Stomach (tissue), 9 donors: ENCODE results near the gene MRPL1. TPM values are rescaled to one million over a fixed set of nuclear protein-coding genes. Genes with fewer than 3 reads are reported as not detected.

Experiments used
- DNase-seq, 2 donors: peaks; one replicate each; pipeline versions ENCODE4 v3.0.0 to v3.0.0-alpha.2; 2013 to 2019
- H3K27ac ChIP-seq, 5 donors: fragments of 200-600 bp in 4 of 5; sonication (generic) in 4 of 5; one replicate each; pipeline ENCODE4 v1.5.1; 2013 to 2019; ENCODE audit warnings: mild to moderate bottlenecking in 1 of 5, moderate library complexity in 1 of 5
- H3K27me3 ChIP-seq, 3 donors: fragments of 200-600 bp; sonication (generic); one replicate each; pipeline ENCODE4 v1.5.1; 2017 to 2019; ENCODE audit warnings: mixed run types in 1 of 3
- H3K36me3 ChIP-seq, 4 donors: fragments of 200-600 bp; sonication (generic); 1 replicate in 3 of 4; 2 replicates in 1 of 4; pipeline ENCODE4 v1.5.1; 2016 to 2019
- H3K4me1 ChIP-seq, 4 donors: fragments of 200-600 bp; sonication (generic); one replicate each; pipeline ENCODE4 v1.5.1; 2016 to 2019
- H3K4me3 ChIP-seq, 4 donors: fragments of 200-600 bp; sonication (generic) in 3 of 4; one replicate each; pipeline ENCODE4 v1.5.1; 2016 to 2019; ENCODE audit warnings: mild to moderate bottlenecking in 1 of 4
- H3K9me3 ChIP-seq, 4 donors: fragments of 200-600 bp; sonication (generic); one replicate each; pipeline ENCODE4 v1.5.1; 2016 to 2019
- CTCF ChIP-seq, 7 experiments: fragments of 450-650 bp in 4 of 7; fragments of 200-600 bp in 3 of 7; sonication (generic) in 3 of 7; IDR thresholded peaks; one replicate each; pipeline ENCODE4 v1.5.1; 2016 to 2019; ENCODE audit warnings: antibody characterized with exemption in 7 of 7, control low read depth in 2 of 7, mild to moderate bottlenecking in 1 of 7
- EP300 ChIP-seq: sonication (generic); formaldehyde crosslinking; IDR thresholded peaks from one replicate; pipeline ENCODE4 v1.6.1; 2017; ENCODE audit warnings: antibody characterized with exemption
- POLR2A ChIP-seq, 4 donors: fragments of 450-650 bp; IDR thresholded peaks; one replicate each; pipeline ENCODE4 v1.6.1; 2016; ENCODE audit warnings: antibody characterized with exemption in 4 of 4, control low read depth in 2 of 4, mild to moderate bottlenecking in 1 of 4, moderate library complexity in 1 of 4
- POLR2AphosphoS5 ChIP-seq, 3 donors: sonication (generic); formaldehyde crosslinking; IDR thresholded peaks; one replicate each; pipeline ENCODE4 v1.6.1; 2016; ENCODE audit warnings: antibody characterized with exemption in 3 of 3
- WGBS, 5 donors: extraction: QIAGEN DNeasy Blood & Tissue Kit in 3 of 5; methylation state at CpG; one replicate each; pipeline versions ENCODE4 v1.1.5 to v1.1.7; 2013 to 2018; 5-methylcytosine and 5-hydroxymethylcytosine counted together
- intact Hi-C: fragments of 100-400 bp; cut with DNase I; formaldehyde crosslinking; loops from one replicate; pipeline ENCODE4 v1.15.1; 2023; ENCODE audit warnings: low total_unique reads
- polyA plus RNA-seq, 3 donors: library from polyadenylated mRNA; stranded (reverse); fragments of 200-250 nt; gene quantifications; one replicate each; pipeline ENCODE4 v1.2.3, GENCODE V29; 2013
- total RNA-seq, 5 donors: library from RNA; depleted of rRNA; stranded (reverse); fragments of >200 nt; gene quantifications; one replicate each; pipeline versions ENCODE4 v1.1.0 to v1.2.3, GENCODE V29; 2014 to 2016
- donor health status: healthy with polysubstance abuse.
- donor health status: Bipolar disorder and iron deficiency.
- donor health status: healthy.

MRPL1 gene
- total and polyA plus RNA-seq, 8 donors, result 1.8 to 133 (median 36.9) TPM

DNA sequence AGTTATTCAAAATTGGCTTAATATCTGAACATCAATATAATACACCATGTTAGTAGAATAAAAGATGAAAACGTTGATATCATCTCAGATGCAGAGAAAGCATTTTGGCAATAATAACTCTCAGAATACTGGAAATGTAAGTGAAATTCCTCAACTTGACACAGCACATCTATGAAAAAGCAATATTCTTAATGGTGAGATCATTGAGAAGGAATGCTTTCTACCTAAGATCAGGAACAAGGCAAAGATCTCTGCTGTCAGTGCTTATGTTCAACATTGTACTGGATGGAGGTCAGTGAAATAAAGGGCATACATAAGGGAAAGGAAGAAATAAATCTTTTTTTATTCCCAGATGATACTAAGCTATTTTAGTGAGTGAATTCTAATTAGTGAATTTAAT is 40.6 kb downstream of the MRPL1 start:
- Histone ChIP-seq H3K9me3 (no peaks in the 10 kb centered on the region), H3K4me1 (peaks cover 0 to 3% (median 0%) of the 10 kb centered on the region in 4 donors), H3K4me3 (no peak overlapping the region), H3K36me3 (peaks cover 0 to 26% (median 17%) of the 10 kb centered on the region in 4 donors), H3K27me3 (no peaks in the 10 kb centered on the region), H3K27ac (no peak overlapping the region)
- no peak for TF ChIP-seq POLR2AphosphoS5 (IDR thresholded peaks at IDR 0.05)
- intact Hi-C loops, result no loop called here
- 91 to 97% (median 96%) methylated on average over 1 of the region's 1 CpG for WGBS, 5 donors
- no peak for DNase-seq

GRCh38 chr4:77905651-77906263 is 43.1 kb downstream of the MRPL1 start:
- Histone ChIP-seq H3K9me3 (no peaks in the 10 kb centered on the region), H3K36me3 (peaks cover 0 to 47% (median 37%) of the 10 kb centered on the region in 4 donors), H3K4me1 (no peaks in the 10 kb centered on the region), H3K27me3 (no peaks in the 10 kb centered on the region), H3K4me3 (no peak overlapping the region), H3K27ac (no peak overlapping the region)
- TF ChIP-seq POLR2AphosphoS5 (IDR thresholded peaks at IDR 0.05) (no peak), POLR2A (IDR thresholded peaks at IDR 0.05) (no peak), CTCF (IDR thresholded peaks at IDR 0.05) (no peak), EP300 (no peak)
- intact Hi-C loops, result no loop called here
- DNase-seq, result no peak

DNA sequence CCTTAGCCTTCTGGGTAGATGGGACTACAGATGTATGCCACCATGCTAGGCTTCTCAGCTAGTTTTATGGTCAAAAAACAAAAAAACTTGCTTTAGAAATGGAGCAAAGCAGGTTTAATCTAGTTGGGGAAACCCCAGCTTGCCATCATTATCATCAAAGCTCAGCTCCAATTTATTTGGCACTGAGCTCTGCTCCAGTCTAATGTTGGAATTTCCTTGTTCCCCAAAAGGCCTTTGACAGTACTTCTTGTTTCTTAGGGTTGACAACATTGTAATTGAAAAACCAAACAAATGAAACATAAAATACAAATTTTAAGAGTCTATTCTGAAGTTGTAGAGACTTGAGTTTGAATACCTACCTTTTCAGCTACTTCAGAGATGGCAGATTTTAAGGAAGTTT is 48.0 kb downstream of the MRPL1 start:
- no peak for DNase-seq
- Histone ChIP-seq H3K27ac (no peak overlapping the region), H3K4me3 (no peak overlapping the region), H3K27me3 (no peaks in the 10 kb centered on the region), H3K9me3 (no peaks in the 10 kb centered on the region), H3K4me1 (no peaks in the 10 kb centered on the region), H3K36me3 (peaks cover 0 to 46% (median 42%) of the 10 kb centered on the region in 4 donors)
- intact Hi-C loops, result no loop called here
- TF ChIP-seq POLR2AphosphoS5 (IDR thresholded peaks at IDR 0.05) (no peak), POLR2A (IDR thresholded peaks at IDR 0.05) (no peak), EP300 (no peak), CTCF (IDR thresholded peaks at IDR 0.05) (no peak)

GRCh38 chr4:77911091-77911490 is 48.5 kb downstream of the MRPL1 start:
- no peak for DNase-seq
- no peaks in the 10 kb centered on the region for H3K4me1 ChIP-seq
- no peaks in the 10 kb centered on the region for H3K27me3 ChIP-seq
- no peak overlapping the region for H3K4me3 ChIP-seq
- H3K27ac ChIP-seq, result no peak overlapping the region
- H3K36me3 ChIP-seq, result peaks cover 0 to 46% (median 42%) of the 10 kb centered on the region in 4 donors
- H3K9me3 ChIP-seq, result no peaks in the 10 kb centered on the region
- TF ChIP-seq POLR2AphosphoS5 (IDR thresholded peaks at IDR 0.05) (no peak), POLR2A (IDR thresholded peaks at IDR 0.05) (no peak), EP300 (no peak), CTCF (IDR thresholded peaks at IDR 0.05) (no peak)
- 93 to 100% (median 98%) methylated on average over 1 of the region's 1 CpG for WGBS, 5 donors
- intact Hi-C loops, result no loop called here

DNA sequence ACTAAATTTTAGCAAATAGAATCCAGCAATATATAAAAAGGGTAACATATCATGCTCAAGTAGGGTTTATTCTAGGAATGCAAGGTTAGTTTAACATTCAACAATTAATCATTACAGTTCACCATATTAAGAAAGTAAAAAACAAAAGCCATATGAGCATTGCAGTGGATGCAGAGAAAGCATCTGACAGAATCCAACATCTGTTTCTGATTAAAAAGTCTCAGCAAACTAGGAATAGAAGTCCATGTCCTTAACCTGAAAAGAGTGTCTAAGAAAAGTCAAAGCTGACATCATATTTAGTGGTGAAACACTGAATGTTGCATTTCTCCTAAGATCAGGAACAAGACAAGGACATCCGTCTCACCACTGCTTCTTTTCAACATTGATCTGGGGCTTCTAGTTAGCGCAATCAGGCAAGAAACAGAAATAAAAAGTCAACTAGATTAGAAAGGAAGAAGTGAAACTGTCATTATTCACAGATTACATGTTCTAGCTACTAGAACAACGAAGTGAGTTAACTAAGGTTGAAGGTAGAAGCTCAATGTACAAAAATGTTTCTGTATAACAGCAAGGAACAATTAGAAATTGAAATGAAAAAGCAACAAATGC is 49.3 kb downstream of the MRPL1 start:
- H3K36me3 ChIP-seq, result peaks cover 0 to 43% (median 40%) of the 10 kb centered on the region in 4 donors
- H3K27ac ChIP-seq, result no peak overlapping the region
- no peak for DNase-seq
- H3K27me3 ChIP-seq, result no peaks in the 10 kb centered on the region
- intact Hi-C loops, result no loop called here
- TF ChIP-seq POLR2AphosphoS5 (IDR thresholded peaks at IDR 0.05) (no peak), CTCF (IDR thresholded peaks at IDR 0.05) (no peak), EP300 (no peak), POLR2A (IDR thresholded peaks at IDR 0.05) (no peak)
- H3K4me1 ChIP-seq, result no peaks in the 10 kb centered on the region
- WGBS, 5 donors, result 88 to 95% (median 91%) methylated on average over 3 of the region's 3 CpGs
- H3K4me3 ChIP-seq, result no peak overlapping the region
- no peaks in the 10 kb centered on the region for H3K9me3 ChIP-seq
